Measurements from ENCODE around the gene LYL1.

The LYL1 gene

DNA sequence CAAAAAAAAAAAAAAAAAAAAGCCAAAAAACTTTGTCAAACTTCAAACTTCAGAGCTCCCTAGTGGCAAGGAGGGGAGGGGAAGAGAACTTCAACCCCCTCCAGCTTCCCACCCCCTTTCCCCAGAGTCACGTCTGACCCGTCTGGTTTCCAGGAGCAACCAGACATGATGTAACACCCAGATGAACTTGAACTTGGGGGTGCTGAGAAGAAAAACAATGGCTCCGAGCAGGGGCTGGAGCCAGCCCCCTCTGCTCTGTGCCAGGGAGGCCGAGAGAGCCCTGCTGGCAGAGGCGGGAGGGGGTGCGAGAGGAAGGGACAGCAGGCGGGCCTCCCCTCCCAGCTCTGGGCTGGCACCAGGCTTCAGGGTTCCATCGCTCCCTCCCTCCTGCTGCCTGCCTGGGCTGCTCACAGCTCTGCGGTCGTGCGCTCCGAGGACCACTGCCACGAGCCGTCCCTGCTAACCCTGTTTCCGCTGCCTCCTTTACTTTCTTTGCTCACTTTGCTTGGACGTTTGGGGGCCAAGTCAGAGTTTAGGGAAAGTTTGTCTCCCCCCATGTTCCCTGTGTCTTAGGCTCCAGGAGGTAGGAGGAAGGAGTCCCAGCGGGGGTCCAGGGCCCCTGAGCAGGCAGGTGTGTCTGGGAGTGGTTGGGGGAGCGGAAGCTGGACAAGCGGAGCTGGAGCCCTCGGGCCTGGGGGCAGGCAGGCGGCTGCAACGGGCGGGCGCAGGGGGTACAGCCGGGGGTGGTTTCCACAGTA lies 11.1 kb downstream of the LYL1 start:
- DNase-seq: no peak

DNA sequence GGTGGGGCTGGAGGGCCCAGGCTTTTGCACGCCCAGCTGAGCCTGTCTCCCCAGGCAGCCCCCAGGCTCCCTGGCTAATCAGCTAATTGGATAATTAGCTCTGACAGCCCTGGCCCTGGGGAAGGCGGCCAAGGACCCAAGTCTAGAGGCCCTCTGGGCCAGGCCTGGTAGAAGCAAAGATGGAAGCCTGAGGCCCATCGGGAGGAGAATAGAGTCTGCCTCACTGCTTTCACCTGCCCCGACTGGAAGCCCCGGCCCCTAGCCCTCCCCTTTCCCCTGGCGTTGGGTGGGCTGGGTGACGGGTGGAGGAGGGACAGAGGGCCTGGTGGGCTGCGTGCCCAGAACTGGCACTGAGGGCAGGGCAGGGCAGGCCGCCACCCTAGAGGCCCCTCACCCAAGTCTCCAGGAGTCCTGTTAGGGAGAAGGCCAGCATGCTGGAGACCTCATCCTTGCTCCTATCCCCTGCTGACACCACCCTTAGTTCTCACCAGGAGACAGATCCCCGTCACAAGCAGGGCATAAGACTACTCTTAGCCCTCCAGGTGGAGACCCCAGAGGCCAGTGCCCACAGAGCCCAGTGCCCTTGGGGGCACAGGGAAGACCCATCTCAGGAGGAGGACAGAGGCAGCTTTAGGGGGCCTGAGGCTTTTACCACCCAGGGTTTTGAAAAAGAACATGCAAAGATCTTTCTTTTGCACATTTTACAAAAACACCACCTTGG lies 12.0 kb downstream of the LYL1 start:
- no peak for DNase-seq

DNA sequence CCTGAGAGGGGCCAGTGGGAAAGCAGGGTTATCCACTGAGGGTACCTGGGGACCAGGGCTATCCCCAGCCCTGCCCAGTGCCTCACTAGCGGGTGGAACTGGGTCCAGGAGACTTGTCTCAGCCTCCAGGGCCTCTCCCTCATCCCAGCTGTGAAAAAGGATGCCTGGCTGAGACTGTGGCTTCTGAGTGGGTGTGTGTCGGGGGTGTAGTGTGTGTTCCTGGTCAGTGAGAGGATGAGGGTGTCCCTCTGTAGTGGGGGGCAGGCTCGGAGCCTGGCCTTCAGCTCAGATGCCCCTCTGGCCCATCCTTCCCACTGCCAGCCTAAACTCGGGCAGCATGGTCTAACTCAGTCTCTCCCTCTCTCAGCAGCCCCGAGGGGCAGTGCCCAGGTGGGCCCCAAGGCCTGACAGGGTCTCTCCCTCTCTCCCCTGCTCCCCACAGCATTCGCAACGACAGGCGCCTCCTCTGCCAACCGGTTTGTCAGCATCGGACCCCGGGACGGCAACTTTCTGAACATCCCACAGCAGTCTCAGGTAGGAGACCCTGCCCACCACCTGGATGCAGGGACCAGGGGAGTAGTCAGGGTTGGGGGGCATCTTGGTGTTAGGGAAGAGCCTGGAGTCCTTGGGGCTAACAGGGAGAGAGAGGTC lies 12.7 kb downstream of the LYL1 start:
- DNase-seq: no peak

DNA sequence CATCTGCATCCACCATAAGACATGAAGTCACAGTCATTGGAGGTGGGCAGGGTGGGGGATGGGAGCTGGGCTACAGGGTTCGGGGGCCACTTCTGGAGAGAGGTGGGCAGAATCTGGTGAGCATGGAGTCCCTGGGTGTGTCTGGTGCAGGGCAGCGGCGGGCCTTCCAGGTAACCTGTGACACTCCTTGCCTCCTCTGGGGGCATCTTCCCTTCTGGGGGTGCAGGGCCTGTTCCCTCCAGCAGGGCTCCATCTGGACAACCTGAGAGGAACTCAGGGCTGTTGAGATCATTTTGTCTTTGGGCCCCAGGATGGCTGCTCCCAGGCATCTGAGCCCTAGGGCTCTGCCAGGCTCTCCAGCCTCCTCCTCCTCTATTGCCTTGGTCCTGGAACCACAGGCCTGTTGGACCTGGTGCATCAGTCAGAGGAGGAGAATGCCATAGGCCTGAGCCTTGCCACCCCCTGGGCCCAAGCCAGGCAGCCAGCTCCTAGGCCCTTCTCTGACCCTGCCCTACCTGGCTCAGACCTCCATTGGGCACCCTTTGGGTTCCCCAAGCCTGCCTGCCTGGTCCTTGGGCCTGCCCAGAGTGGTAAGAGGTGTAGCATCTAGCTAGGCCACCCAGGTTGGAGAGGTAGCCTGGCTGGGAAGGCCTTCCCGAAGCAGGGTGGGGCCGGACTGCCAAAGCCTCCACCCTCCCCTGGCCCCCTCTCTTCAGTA lies 13.4 kb downstream of the LYL1 start:
- peak; percentile 9 for DNase-seq

DNA sequence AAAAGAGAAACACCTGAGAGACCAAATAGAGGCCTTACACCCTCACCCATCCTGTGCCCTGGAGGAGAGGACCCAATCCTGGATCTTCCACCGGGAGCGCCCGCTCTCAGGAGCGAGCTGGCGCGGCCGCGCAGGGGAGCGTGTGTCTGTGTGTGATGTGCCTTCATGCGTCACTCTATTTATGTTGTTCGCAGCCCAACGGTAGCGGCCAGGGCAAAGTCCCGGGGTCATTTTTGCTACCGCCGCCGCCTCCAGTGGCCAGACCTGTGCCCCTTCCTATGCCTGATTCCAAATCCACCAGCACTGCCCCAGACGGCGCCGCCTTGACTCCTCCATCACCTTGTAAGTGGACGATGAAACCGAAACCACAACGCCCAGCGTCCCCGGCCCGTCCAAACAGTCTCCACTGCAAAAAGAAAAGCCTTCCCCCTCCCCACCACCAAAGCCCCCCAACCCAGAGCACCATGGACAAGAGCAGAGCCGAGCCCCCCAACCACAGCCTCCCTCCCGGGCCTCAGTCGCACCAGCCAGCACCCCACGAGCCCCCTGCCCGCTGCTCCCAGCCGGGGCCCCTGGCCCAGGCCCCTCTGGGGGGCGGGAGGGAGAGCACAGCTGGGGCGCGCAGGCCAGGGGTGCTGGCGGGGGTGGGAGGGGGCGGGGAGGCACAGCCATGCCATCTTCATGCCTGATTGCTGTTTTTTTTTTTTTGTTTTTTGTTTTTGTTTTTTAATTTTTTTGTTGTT lies 14.7 kb downstream of the LYL1 start:
- no peak for DNase-seq

DNA sequence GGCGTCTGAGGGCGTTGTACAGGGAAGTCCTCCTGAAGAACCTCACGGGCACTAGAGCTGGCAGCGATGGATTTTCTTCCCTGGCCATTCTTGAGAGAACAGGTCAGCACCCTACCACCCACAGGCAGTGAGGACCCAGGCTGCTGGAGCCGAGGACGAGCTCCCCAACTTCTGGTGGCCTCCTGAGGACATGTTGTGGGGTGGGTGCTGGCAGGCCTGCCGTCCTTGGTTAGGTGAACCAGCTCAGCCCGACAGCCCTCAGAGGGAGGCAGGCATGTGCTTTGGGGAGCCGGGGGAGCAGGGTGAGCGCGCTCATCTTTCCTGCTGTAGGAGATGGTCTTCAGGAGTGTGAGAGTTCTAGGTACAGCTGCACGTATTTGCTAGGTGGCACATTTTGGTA lies 15.4 kb downstream of the LYL1 start:
- DNase-seq: no peak

DNA sequence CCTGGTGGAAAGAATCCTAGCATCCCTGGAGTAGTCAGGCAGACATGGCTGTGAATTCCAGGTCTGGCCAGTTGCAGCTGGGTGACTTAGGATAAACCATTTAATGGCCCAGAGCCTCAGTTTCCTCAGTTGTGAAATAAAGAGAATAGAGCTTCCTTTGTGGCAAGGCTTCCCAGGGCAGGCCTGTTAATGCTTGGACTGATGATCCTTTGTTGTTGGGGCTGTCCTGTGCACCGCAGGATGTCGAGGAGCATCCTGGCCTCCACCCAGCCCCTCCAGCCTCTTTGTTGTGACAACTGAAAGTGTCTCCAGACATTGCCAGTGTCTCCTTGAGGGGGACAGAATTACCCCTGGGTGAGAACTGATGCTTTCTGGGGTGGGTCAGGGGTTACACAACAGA lies 16.3 kb downstream of the LYL1 start:
- DNase-seq: no peak

DNA sequence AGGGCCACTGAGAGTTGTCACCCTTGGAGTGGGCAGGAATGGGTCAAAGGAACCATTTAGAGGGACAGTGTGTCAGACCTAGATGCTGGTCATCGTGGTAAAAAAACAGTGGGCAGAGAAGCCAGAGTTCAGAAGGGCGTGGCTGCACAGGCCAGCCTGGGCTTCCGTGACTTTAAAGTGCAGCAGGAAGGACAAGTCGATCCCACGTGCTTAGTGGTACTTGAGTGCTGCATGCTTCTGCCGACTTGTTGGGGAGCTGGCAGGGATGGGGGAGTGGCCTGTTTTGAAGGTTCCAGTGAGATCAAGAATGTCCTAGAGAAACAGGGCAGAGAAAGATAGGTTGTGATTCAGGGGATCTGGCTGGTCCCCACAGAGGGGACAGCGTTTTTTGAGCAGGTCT lies 17.0 kb downstream of the LYL1 start:
- no peak for DNase-seq

DNA sequence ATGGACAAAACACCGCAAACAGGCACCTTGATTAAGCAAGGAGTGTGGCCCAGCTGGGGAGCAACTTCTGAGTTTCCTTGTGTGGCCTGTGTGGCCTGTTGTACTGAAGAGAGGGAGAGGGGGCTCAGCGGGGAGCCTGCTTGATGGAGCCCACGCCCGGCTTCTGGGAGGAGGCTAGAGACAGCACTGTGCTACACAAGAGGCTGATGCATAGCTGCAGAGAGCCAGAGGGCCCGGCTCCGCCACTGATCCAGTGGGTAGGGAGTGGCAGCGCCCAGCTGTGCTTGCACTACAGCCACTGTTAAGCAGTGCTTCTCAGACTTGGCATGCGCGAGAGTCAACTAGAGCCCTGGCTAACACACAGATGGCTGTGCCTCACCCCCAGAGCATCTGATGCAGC lies 19.0 kb downstream of the LYL1 start:
- DNase-seq: no peak

DNA sequence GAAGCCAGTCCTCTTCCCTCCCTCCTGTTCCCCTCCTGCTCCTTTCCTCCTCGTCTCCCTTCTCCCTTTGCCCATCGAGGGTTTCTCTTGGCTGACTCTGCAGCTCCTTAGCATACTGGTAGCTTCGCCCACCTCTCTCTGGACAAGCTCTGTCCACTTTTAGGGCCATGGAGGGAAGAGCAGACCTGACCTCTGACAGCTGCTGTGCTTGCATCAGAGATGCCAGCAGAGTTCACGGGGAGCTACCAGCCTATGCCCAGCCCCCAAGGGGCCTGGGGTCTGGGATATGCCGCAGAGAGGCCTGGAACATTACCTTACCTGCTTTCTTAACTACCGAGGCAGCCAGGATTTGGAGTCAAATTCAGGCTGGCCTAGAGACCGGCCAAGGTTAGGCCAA lies 19.7 kb downstream of the LYL1 start:
- DNase-seq: no peak

DNA sequence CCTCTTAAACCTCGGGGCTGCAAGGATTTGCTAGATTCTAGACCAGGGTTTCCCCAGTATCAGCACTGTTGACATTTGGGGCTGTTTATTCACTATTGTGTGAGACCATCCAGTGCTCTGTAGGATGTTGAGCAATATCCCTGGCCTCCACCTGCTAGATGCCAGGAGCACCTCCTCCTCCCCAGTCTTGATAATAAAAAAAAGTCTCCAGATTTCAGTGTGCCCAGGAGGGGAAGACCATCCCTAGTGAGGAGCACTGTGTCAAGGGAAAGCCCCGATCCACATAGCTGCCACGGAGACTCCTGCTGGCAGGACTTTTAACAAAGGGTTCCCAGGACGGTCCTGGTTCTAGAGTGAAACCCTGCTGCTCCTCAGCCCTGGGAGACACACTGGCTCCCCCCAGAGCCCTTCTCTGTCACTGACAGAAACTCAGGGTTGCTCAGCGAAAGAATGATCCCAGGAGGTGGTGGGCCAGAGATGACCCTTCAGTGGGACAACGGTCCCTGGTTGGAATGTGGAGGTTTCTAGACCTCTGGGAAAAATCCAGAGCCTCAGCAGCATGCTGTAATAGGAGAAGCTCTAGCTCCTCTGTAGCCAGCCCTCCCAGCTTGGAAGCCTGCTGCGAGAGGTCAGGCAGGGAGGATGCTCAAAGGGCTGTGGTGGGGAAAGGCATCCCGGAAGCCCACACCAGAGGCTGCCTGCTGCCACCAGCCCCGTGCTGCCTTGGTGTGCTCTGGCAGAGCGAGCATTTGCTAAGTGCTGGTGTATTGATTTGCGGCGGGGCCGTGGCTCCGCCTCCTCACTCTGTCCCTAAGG lies 20.3 kb downstream of the LYL1 start:
- DNase-seq: no peak

DNA sequence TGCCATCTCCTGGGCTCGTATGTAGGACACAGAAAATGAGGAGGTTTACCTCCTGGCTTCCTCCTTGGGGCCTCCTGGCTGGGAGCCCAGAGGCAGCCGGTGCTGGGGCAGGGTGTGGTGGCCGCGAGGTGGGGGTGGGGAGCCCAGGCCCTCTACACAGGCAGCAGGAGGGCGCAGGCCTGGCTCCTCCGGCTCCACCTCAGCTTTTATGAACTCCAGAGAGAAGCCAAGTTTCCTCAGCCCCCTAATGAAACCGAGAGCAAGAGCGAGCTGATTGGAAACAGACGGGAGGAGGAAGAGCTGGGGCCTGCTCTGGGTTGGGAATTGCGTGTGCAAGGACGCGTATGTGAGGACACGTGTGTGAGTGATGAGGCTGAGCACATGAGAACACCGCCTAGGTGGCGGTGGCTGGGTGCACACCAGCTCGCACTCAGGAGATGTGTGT lies 23.1 kb downstream of the LYL1 start:
- no peak for DNase-seq

DNA sequence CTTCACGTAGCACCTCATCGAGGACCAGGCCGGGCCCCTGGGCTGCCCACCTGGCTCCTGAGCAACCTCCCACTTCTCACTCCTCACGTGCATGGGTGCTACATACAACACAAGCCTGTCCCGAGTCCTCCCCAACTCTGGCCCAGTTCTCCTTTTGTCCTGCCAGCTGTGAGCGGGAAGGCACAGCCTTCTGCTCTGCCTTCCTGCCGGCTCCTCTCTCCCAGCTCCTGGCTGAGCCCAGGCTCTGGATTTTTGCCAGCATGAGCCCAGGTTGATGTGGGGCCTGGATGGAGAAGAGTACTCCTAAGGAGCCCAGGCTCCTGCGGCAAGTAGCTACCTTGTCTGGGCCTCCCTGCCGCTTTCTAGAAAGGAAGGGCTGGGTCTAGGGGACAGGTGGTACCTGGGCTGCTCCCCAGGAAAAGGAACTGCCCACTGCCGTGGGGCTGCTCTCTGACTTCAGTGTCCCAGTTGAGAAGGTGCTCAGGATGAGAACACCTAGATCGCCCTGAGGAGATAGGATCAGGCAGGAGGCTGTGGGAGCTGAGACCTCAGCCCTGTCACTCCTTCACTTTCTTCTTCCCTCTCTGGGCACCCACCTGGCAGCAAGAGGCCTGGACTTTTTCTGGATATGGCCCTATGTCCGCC lies 23.6 kb downstream of the LYL1 start:
- DNase-seq: no peak

DNA sequence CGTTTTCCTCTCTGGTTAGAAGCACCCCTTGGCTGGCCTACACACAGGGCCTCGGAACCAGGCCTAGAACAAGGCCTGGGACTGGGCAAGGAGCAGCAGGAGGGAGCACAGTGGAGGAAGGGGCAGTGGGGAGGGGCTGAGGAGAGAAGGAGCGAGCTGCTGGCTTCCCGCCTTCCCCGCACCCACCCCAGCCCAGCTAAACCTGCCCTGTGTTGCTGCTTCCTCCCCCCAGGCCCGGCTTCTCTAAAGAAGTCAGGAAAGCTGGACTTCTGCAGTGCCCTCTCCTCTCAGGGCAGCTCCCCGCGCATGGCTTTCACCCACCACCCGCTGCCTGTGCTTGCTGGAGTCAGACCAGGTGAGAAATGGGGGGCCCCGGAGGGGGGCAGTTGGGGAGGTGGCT lies 24.3 kb downstream of the LYL1 start:
- DNase-seq: no peak

DNA sequence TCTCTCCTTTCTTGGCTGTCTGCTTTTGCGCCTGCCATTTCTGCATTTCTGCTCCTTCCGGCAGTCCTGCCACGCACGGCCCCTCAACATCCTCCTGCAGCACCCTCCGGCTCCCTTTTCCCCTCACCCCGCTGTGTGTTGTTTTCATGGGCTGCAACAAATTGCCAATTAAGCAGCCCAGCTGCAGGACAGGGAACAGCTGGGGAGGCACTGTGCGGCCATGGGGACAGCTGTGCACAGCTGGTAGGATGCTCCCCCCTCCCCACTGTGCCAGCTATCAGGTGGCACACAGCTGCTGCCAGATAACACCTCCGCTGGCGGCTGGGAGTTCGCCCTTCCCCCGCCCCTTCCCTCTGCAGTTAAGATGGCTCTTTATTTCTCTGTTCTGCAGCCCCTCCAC lies 25.4 kb downstream of the LYL1 start:
- no peak for DNase-seq

DNA sequence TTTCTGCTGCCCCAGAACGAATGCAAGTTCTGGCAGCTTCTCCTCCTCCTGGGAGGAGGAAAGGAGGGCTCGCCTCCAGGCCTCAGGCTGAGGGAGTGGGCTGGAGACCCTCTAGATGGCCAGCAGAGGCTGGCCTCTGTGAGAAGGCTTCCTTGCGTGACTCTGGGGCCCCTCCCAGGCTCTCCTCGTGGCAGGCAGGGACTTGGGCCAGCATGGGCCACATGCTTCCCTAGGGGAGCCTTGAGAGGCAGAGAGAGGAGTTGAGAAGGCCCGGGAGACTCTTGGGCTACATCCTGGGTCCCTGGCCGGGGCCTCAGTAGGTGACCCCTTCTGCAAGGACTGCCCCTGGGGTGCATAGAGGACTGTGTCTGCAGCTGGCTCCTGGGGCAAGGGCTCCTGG lies 25.9 kb downstream of the LYL1 start:
- no peak for DNase-seq

DNA sequence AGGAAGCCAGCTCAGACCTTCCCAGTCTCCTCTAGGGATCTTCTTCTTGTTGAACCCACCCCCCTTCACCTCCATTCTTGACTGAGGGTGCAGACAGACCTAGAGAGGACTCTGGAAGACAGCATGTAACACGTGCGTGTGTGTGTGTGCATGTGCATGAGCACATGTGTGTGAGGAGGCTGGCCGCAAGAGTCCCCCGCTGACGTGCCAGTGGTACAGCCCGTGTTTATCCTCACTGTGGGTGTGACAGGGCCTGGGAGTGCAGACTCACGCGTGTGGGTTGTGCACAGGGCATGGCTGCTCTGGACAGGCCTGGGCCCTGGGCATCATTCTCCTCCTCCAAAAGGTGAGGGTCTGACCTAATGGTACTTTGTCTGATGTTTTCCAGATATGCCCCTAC lies 26.3 kb downstream of the LYL1 start:
- DNase-seq: no peak

DNA sequence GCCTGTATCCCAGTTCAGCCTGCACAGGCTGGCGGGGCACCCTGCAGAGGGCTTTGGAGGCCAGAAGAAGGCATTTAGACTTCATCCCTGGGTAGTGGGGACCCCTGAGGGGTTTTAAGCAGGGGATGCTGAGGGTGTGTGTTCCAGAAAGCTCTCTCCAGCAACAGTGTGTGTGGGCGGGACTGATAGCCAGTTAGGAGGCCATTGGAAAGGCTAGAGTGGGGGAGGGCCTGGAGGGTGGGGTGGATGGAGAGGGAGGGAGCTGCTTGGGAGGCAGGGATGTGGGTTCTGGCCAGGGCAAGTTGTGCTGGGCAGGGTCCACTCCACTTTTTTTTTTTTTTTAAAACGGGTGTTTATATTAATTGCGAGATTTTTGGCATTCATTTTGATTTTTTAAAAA lies 28.3 kb downstream of the LYL1 start:
- no peak for DNase-seq

DNA sequence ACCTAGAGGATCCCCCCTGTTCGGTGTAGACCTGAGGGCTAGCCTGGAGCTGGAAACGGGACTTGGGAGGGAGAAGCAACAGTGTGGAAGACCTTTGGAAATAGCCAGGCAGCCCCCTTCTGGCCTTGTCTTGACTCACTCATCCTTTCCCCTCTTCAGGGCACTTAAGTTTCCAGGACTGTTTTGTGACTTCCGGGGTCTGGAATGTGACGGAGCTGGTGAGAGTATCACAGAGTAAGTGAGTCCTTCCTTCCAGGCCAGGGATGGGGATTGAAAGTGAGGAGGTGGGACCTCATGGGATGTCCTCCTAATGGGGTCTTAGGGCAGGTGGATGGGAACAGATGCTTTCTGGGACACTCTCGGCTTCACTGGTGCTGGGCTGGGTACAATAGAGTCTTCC lies 29.4 kb downstream of the LYL1 start:
- DNase-seq: no peak

DNA sequence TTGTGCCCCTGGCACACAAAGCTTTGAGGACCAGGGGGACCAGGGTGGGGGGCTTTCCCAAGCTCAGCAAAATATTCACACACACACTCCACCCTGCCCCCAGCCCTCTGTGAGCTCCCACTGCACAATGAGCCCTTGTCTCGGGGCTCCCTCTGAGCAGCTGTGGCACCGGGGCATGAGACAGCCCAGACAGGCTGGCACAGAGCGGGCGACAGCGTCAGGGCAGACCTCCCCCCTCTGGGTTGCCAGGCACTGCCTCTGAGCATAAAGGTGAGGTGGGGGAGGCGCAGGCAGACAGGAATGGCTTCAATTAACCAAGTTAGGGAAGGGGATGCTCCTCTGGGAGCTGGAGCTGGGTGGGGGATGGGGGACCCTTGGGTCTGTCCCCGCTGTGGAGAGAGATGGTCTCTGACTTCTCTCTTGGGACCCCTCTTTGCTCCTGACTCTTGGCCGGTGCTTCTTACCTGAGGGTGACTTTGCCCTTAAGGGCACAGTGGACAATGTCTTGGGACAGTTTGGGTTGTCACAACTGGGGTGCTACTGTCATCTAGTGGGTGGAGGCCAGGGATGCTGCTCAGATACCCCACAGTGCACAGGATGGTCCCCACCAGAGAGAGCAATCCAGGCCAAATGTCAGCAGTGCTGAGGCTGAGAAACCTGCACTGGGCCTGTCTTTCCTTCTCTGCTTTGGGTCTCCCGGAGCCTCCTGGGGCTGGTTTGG lies 30.3 kb downstream of the LYL1 start:
- no peak for DNase-seq
